Measurements from ENCODE around the gene GRAP2. TPM values are rescaled to one million over a fixed set of nuclear protein-coding genes. Genes with fewer than 3 reads are reported as not detected.

GRAP2 gene
- polyA plus RNA-seq, 1 donor (not counting 4 experiments of a cell fraction or from before 2014, with no cell fraction given) = not detected

DNA sequence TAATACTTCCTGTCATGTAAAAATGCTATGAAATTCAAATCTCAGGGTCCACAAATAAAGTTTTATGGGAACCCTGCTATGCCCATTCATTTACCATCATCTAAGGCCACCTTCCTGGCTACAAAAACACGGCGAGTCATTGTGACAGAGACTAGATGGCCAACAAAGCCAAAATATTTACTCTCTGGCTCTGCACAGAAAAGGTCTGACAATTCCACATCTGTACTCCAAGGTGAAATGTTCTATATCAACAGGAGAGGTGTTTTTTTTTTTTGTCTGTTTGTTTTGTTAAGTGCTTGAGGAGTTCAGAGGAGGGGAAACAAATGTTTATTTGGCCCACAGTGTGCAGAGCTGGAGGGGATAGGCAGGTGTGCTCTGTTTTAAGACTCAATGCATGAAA is 40.7 kb downstream of the GRAP2 start:
- Histone ChIP-seq H3K79me2 (ENCODE audit: control insufficient read depth, insufficient read depth, low read length) (no peaks in the 10 kb centered on the region), H3K27ac (ENCODE audit: control insufficient read depth, insufficient read depth, low read length) (no peak overlapping the region), H4K20me1 (ENCODE audit: control insufficient read depth, extremely low read depth, insufficient read depth, low read length) (no peaks in the 10 kb centered on the region), H3K9me3 (ENCODE audit: control insufficient read depth, low read depth, low read length) (no peaks in the 10 kb centered on the region), H3K9me1 (ENCODE audit: control insufficient read depth, extremely low read depth, insufficient read depth, low read length) (no peaks in the 10 kb centered on the region), H3K4me1 (ENCODE audit: control insufficient read depth, extremely low read depth, insufficient read depth, low read length) (no peaks in the 10 kb centered on the region), H3K9ac (ENCODE audit: control insufficient read depth, extremely low read depth, insufficient read depth, low read length) (no peak overlapping the region), H3K4me3 (ENCODE audit: control insufficient read depth in 2 of 3, extremely low read depth in 1 of 3, insufficient read depth in 2 of 3, low read depth in 1 of 3, low read length in 3 of 3) (no peak overlapping the region), H3K36me3 (ENCODE audit: control insufficient read depth in 2 of 2, extremely low read depth in 1 of 2, insufficient read depth in 2 of 2, low read length in 2 of 2) (no peaks in the 10 kb centered on the region), H3K27me3 (ENCODE audit: control insufficient read depth, extremely low read depth, insufficient read depth, low read length) (peaks cover 24% of the 10 kb centered on the region), H2AFZ (ENCODE audit: control insufficient read depth, low read length) (no peak overlapping the region), H3K4me2 (ENCODE audit: control insufficient read depth, extremely low read depth, insufficient read depth, low read depth, low read length) (no peak overlapping the region)
- no peak for DNase-seq (ENCODE audit: low read depth, low spot score)
- no peak for TF ChIP-seq EZH2 (IDR thresholded peaks at IDR 0.05; ENCODE audit: low read length)
- TF ChIP-seq, protein P1, sequence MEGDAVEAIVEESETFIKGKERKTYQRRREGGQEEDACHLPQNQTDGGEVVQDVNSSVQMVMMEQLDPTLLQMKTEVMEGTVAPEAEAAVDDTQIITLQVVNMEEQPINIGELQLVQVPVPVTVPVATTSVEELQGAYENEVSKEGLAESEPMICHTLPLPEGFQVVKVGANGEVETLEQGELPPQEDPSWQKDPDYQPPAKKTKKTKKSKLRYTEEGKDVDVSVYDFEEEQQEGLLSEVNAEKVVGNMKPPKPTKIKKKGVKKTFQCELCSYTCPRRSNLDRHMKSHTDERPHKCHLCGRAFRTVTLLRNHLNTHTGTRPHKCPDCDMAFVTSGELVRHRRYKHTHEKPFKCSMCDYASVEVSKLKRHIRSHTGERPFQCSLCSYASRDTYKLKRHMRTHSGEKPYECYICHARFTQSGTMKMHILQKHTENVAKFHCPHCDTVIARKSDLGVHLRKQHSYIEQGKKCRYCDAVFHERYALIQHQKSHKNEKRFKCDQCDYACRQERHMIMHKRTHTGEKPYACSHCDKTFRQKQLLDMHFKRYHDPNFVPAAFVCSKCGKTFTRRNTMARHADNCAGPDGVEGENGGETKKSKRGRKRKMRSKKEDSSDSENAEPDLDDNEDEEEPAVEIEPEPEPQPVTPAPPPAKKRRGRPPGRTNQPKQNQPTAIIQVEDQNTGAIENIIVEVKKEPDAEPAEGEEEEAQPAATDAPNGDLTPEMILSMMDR (optimal IDR thresholded peaks at IDR 0.05 in 1 of 3, IDR thresholded peaks at IDR 0.05 in 1 of 3, conservative IDR thresholded peaks at IDR 0.05 in 1 of 3; ENCODE audit: extremely low read depth in 1 of 3, insufficient read depth in 2 of 3, low read length in 3 of 3) = no peak
- no peak for FAIRE-seq
- dilution Hi-C loops (cut with MboI; ENCODE audit: extremely low pct_ligation_motif_present, low sequenced_read_pairs) = no loop called here

DNA sequence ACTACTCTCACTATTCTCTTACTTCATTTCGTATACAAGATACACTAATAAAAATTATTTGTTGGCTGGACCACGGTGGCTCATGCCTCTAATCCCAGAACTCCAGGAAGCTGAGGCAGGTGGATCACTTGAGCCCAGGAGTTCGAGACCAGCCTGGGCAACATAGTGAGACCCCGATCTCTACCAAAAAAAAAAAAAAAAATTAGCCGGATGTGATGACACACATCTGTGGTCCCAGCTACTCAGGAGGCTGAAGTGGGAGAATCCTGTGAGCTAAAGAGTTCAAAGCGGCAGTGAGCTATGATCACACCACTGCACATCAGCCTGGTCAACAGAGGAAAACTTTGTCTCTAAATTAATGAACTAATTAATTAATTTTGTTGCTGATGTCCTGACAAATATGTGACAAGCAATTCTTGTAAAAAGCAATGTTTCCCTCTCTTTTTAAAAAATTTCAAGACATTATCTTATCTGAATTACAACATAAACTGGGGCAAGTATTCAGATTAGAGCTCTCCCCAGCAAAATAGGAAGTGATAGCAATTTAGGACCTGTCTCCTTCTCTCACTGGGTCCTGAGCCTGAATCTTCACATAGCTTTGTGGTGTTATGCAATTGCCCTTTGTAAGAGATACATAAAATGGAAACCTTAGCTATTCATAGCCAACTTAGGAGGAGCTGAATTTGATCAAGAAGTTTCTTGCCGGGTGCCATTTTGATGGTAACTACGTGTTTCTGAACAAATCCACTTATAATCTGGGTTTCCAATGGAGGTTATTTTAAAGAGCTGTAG is 41.8 kb downstream of the GRAP2 start:
- Histone ChIP-seq H4K20me1 (ENCODE audit: control insufficient read depth, extremely low read depth, insufficient read depth, low read length) (no peaks in the 10 kb centered on the region), H3K9me3 (ENCODE audit: control insufficient read depth, low read depth, low read length) (no peaks in the 10 kb centered on the region)
- dilution Hi-C loops (cut with MboI; ENCODE audit: extremely low pct_ligation_motif_present, low sequenced_read_pairs) = no loop called here

More for the DNA sequence above, 41.8 kb downstream of the GRAP2 start:
- DNase-seq (ENCODE audit: low read depth, low spot score) (no peak), FAIRE-seq (no peak)
- no peaks in the 10 kb centered on the region for H3K4me1 ChIP-seq (ENCODE audit: control insufficient read depth, extremely low read depth, insufficient read depth, low read length)
- no peaks in the 10 kb centered on the region for H3K36me3 ChIP-seq (ENCODE audit: control insufficient read depth in 2 of 2, extremely low read depth in 1 of 2, insufficient read depth in 2 of 2, low read length in 2 of 2)
- H3K4me2 ChIP-seq (ENCODE audit: control insufficient read depth, extremely low read depth, insufficient read depth, low read depth, low read length) = no peak overlapping the region
- no peak for TF ChIP-seq EZH2 (IDR thresholded peaks at IDR 0.05; ENCODE audit: low read length)
- TF ChIP-seq, protein P1 (optimal IDR thresholded peaks at IDR 0.05 in 1 of 3, IDR thresholded peaks at IDR 0.05 in 1 of 3, conservative IDR thresholded peaks at IDR 0.05 in 1 of 3; ENCODE audit: extremely low read depth in 1 of 3, insufficient read depth in 2 of 3, low read length in 3 of 3) = no peak
- no peaks in the 10 kb centered on the region for H3K9me1 ChIP-seq (ENCODE audit: control insufficient read depth, extremely low read depth, insufficient read depth, low read length)
- H3K27ac ChIP-seq (ENCODE audit: control insufficient read depth, insufficient read depth, low read length) = no peak overlapping the region
- no peaks in the 10 kb centered on the region for H3K79me2 ChIP-seq (ENCODE audit: control insufficient read depth, insufficient read depth, low read length)
- peaks cover 18% of the 10 kb centered on the region for H3K27me3 ChIP-seq (ENCODE audit: control insufficient read depth, extremely low read depth, insufficient read depth, low read length)
- no peak overlapping the region for H3K4me3 ChIP-seq (ENCODE audit: control insufficient read depth in 2 of 3, extremely low read depth in 1 of 3, insufficient read depth in 2 of 3, low read depth in 1 of 3, low read length in 3 of 3)
- no peak overlapping the region for H2AFZ ChIP-seq (ENCODE audit: control insufficient read depth, low read length)
- no peak overlapping the region for H3K9ac ChIP-seq (ENCODE audit: control insufficient read depth, extremely low read depth, insufficient read depth, low read length)

Measured in keratinocyte (primary cell).